ENCODE data around the gene MUS81.

The MUS81 gene

DNA sequence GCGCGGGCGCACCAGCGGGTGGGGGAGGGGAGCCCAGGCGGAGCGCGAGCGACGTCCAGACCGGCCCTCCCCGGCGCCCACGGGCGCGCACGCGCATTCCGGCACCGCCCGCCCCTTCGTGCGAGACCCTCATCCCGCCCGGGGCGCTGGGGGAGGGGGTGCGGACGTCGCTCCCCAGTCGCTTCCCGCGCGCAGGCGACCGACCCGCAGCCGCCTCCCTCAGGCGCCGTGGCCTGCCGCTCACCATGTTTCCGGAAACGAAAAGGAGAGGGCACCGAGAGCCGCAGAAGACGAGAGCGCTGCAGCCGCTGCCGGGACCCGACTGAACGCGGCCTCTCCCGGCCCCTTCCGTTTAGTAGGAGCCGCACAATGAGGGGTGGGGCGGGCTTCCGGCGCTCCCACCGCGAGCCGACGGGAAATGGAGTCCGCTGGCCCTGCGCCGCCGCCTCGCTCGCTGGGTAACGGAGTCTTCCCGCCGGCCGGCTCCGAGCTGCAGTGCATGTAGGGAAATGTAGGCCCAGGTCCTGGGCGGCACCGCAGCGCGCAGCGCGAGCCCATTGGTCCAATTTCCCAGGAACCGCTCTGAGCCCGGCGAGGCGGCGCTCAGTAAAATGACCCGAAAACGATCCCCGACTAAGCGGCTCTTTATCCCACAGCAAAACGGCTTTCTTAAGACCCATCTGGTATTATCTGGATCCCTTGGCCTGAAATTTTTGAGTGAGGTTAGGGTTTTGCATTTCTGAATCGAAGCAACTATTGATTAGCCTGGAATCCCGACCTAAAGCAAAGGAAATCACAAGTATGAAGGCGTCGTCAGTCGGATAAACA, 2.2 kb upstream of the MUS81 start, which contains the start of gene CFL1:
Gene CFL1 (minus strand): TSS at position 328 of the 828 bp plus-strand sequence. CDS start 81 bp downstream, at position 247.
- peak within 1 kb of the TSS; percentile 95 to 99 for H3K4me3 ChIP-seq (replicated peaks in 1 of 2; ENCODE audit: low read depth in 2 of 2, low read length in 2 of 2)
- peak; percentile 98 to 99 for DNase-seq (ENCODE audit: low read depth in 2 of 2)
- TF ChIP-seq, protein P1, sequence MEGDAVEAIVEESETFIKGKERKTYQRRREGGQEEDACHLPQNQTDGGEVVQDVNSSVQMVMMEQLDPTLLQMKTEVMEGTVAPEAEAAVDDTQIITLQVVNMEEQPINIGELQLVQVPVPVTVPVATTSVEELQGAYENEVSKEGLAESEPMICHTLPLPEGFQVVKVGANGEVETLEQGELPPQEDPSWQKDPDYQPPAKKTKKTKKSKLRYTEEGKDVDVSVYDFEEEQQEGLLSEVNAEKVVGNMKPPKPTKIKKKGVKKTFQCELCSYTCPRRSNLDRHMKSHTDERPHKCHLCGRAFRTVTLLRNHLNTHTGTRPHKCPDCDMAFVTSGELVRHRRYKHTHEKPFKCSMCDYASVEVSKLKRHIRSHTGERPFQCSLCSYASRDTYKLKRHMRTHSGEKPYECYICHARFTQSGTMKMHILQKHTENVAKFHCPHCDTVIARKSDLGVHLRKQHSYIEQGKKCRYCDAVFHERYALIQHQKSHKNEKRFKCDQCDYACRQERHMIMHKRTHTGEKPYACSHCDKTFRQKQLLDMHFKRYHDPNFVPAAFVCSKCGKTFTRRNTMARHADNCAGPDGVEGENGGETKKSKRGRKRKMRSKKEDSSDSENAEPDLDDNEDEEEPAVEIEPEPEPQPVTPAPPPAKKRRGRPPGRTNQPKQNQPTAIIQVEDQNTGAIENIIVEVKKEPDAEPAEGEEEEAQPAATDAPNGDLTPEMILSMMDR (IDR thresholded peaks at IDR 0.05; ENCODE audit: low read depth, low read length) = no peak

- DNase-seq (ENCODE audit: low read depth in 2 of 2) = no peak
- H3K4me3 ChIP-seq (replicated peaks in 1 of 2; ENCODE audit: low read depth in 2 of 2, low read length in 2 of 2) = peak overlapping the region; percentile 74 to 95
- TF ChIP-seq, protein P1 (IDR thresholded peaks at IDR 0.05; ENCODE audit: low read depth, low read length) = no peak
These were observed 1.5 kb upstream of the MUS81 start for GRCh38 chr11:65858681-65859087.

DNA sequence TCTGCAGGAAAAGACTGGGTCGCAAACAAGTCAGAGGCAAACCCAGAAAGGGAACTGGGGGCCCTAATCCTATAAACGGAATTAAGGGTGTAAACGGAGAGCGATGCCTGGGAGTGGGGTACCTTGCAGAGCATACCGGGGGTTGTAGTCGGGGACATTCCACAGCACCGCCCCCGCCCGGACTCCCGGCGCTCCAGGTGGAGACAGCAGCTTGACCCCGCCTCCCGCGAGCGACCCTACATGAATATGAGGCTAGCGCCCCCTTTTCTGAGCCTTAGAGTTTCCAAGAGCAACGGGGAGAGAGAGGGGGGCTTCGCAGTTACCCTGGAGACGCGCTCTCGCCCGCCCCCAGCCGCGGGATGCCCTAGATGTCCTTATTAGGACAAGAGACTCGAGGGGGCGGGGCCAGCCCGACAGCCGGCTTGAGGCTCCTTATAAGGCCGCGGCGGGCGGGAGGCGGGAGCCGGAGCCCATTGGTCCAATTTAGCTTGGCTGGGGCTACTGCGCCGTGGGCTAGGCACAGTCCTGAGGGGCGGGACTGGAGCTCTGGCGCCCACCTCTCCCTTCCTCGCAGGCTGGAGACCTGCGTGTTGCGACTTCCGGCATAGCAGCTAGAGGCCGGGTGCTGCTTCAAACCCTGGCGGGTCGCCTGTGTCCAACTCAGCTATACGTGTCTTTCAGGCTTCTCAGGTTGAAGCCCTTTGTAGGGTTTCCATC, 980 bp upstream of the MUS81 start:
- peak overlapping the region; percentile 74 to 95 for H3K4me3 ChIP-seq (replicated peaks in 1 of 2; ENCODE audit: low read depth in 2 of 2, low read length in 2 of 2)

DNA sequence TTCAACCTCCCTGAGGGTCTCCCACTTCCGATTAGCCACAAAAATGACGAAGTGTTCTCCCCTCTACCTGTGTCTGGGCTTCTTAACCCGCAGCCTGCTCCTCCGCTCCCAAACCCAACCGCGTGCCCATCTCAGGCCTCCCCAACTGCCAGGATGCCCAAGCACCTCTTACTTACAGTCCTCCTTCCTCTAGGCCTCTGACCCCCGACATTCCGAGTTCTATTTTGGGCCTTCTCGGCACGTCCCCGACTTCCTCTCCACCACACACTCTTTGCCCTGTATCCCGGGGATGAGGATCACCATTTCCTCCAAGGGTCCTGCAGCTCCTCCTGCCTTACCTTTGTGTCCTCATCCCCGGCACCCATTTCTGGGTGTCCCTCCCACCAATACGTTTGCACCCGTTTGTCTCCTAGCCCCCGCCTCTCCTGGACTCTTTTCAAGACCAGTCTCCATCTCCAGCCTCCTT, 388 bp upstream of the MUS81 start:
- TF ChIP-seq, protein P1 (IDR thresholded peaks at IDR 0.05; ENCODE audit: low read depth, low read length) = no peak

More for the DNA sequence above, 980 bp upstream of the MUS81 start:
- TF ChIP-seq, protein P1 (IDR thresholded peaks at IDR 0.05; ENCODE audit: low read depth, low read length) = peak; percentile 13
- DNase-seq (ENCODE audit: low read depth in 2 of 2) = peak; percentile 99

DNA sequence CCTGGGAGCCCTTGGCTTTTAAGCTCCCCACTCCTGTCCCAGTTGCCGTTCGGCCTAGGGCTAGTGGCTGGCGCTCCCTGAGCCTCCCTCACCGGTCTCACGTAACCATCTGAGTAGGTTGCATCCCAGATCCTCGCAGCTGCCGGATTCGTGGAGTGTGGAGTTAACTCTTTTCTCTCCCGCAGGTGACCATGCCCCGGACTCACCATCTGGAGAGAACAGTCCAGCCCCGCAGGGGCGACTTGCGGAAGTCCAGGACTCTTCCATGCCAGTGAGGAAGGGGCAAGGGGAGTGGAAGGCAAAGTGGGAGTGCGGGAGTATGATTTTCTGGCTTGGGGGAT, 902 bp downstream of the MUS81 start:
- DNase-seq (ENCODE audit: low read depth in 2 of 2) = no peak
- TF ChIP-seq, protein P1 (IDR thresholded peaks at IDR 0.05; ENCODE audit: low read depth, low read length) = no peak
- peak overlapping the region; percentile 74 to 95 for H3K4me3 ChIP-seq (replicated peaks in 1 of 2; ENCODE audit: low read depth in 2 of 2, low read length in 2 of 2)

More for the DNA sequence above, 388 bp upstream of the MUS81 start:
- DNase-seq (ENCODE audit: low read depth in 2 of 2) = no peak
- H3K4me3 ChIP-seq (replicated peaks in 1 of 2; ENCODE audit: low read depth in 2 of 2, low read length in 2 of 2) = peak overlapping the region; percentile 74 to 95

GRCh38 chr11:65861533-65862183, 1.4 kb downstream of the MUS81 start:
- no peak for DNase-seq (ENCODE audit: low read depth in 2 of 2)
- H3K4me3 ChIP-seq (replicated peaks in 1 of 2; ENCODE audit: low read depth in 2 of 2, low read length in 2 of 2) = peak overlapping the region; percentile 74 to 95
- TF ChIP-seq, protein P1 (IDR thresholded peaks at IDR 0.05; ENCODE audit: low read depth, low read length) = no peak

Data from cardiac fibroblast (primary cell).